ENCODE results near the gene RWDD1.
"Not testable (repeated sequence)": the region's sequence is repeated elsewhere in the genome, so short reads cannot be mapped to it uniquely, and the experiment has no call there.

RWDD1 gene

DNA sequence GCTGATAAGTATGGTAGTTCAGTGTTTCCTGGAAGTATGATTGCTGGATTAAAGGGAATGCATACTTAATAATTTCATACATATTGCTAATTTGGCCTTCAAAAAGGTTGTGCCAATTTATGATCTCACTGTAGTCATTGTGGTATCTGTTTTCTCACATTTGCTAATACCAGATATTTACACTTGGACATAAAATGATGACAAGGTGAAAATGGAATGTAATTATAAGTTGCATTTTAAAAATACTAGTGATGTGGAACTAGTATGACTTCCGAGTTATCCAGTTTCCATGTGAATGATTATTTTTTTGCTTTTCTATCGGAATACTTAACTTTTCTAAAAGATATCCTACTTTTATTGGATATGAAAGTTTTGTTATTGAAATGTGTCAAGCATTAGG is 15.4 kb downstream of the RWDD1 start:
- no peak overlapping the region for H3K4me3 ChIP-seq (ENCODE audit: low read depth, low read length)
- TF ChIP-seq, protein P1, sequence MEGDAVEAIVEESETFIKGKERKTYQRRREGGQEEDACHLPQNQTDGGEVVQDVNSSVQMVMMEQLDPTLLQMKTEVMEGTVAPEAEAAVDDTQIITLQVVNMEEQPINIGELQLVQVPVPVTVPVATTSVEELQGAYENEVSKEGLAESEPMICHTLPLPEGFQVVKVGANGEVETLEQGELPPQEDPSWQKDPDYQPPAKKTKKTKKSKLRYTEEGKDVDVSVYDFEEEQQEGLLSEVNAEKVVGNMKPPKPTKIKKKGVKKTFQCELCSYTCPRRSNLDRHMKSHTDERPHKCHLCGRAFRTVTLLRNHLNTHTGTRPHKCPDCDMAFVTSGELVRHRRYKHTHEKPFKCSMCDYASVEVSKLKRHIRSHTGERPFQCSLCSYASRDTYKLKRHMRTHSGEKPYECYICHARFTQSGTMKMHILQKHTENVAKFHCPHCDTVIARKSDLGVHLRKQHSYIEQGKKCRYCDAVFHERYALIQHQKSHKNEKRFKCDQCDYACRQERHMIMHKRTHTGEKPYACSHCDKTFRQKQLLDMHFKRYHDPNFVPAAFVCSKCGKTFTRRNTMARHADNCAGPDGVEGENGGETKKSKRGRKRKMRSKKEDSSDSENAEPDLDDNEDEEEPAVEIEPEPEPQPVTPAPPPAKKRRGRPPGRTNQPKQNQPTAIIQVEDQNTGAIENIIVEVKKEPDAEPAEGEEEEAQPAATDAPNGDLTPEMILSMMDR (IDR thresholded peaks at IDR 0.05; ENCODE audit: low read depth, low read length, missing control alignments) = no peak
- DNase-seq (ENCODE audit: low read depth) = no peak
- in situ Hi-C loops (cut with HindIII; ENCODE audit: low sequenced_read_pairs) = no loop called here

DNA sequence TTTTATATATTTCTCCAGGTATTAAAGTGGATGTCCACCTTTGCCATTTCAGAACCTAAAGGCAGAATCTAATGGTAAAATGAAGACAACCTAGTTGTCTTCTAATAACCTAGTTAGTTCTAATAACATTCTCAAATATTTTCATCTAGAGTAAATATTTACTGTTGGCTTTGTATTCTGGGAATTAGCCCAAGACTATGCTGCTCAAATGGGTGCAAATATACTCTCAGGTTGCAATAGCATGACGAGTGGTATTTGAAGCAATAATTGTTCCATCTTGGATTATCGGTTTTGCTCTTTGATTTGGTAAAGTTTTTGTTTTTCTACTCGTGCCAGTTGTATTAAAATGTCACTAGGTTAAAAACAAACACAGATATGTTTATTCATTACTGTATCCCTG is 23.9 kb downstream of the RWDD1 start:
- in situ Hi-C loops (cut with HindIII; ENCODE audit: low sequenced_read_pairs) = no loop called here

DNA sequence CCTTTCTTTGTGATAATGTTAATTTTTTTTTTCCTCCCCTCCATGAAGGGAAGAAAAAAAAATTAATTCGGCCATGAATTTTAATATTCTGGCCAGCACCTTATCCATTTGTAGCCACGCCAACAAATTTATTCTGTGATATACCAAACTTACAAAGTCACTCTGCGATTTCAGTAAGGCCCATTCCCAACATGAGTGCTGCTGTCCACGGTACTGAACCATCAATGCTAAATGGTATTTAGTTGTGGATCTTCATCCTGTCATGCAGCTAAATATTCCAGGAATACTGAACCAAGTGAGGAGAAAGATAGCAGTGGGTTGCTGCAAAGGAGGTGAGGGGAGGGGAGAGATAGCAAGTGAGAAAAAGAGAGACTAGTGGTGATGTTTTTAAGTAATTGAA is 25.5 kb downstream of the RWDD1 start:
- DNase-seq (ENCODE audit: low read depth) = peak; percentile 20
- H3K4me3 ChIP-seq (ENCODE audit: low read depth, low read length) = no peak overlapping the region
- in situ Hi-C loops (cut with HindIII; ENCODE audit: low sequenced_read_pairs) = no loop called here
- TF ChIP-seq, protein P1 (IDR thresholded peaks at IDR 0.05; ENCODE audit: low read depth, low read length, missing control alignments) = no peak

More for the DNA sequence above, 23.9 kb downstream of the RWDD1 start:
- TF ChIP-seq, protein P1 (IDR thresholded peaks at IDR 0.05; ENCODE audit: low read depth, low read length, missing control alignments) = no peak
- DNase-seq (ENCODE audit: low read depth) = no peak
- H3K4me3 ChIP-seq (ENCODE audit: low read depth, low read length) = no peak overlapping the region

DNA sequence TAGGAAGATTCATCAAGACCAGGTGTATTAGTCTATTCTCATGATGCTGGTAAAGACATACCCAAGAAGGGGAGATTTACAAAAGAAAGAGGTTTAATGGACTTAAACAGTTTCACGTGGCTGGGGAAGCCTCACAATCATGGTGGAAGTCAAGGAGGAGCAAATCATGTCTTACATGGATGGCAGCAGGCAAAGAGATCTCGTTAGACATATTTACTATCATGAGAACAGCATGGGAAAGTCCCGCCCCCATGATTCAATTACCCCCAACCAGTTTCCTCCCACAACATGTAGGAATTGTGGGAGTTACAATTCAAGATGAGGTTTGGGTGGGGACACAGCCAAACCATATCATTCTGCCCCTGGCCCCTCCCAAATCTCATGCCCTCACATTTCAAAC is 32.6 kb downstream of the RWDD1 start:
- in situ Hi-C loops (cut with HindIII; ENCODE audit: low sequenced_read_pairs); DNase-seq (ENCODE audit: low read depth); H3K4me3 ChIP-seq (ENCODE audit: low read depth, low read length): not testable (repeated sequence)

DNA sequence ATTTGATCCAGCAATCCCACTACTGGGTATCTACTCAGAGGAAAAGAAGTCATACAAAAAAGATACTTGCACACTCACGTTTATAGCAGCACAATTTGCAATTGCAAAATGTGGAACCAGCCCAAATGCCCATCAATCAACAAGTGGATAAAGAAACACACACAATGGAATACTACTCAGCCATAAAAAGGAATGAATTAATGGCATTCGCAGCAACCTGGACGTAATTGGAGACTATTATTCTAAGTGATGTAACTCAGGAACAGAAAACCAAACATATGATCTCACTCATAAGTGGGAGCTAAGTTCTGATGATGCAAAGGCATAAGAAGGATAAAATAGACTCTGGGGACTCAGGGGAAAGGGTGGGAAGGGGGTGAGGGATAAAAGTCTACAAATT is 33.6 kb downstream of the RWDD1 start:
- H3K4me3 ChIP-seq (ENCODE audit: low read depth, low read length); DNase-seq (ENCODE audit: low read depth); in situ Hi-C loops (cut with HindIII; ENCODE audit: low sequenced_read_pairs): not testable (repeated sequence)

DNA sequence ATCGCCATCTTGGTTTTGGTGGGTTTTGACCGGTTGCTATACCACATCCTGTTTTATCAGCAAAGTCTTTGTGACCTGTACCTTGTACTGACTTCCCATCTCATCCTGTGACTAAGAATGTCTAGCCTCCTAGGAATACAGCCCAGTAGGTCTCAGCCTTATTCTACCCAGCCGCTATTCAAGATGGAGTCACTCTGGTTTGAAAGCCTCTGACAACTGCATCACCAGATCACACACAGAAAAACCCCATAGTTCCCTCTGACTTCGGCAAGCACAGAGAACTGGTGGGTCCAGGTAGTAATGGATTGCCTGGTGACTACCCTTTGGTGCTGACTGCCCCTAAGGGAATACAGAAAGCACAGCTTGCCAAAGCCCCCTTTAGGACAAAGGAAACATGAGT is 34.6 kb downstream of the RWDD1 start:
- no peak for DNase-seq (ENCODE audit: low read depth)
- in situ Hi-C loops (cut with HindIII; ENCODE audit: low sequenced_read_pairs) = no loop called here
- TF ChIP-seq, protein P1 (IDR thresholded peaks at IDR 0.05; ENCODE audit: low read depth, low read length, missing control alignments) = no peak
- H3K4me3 ChIP-seq (ENCODE audit: low read depth, low read length) = no peak overlapping the region

DNA sequence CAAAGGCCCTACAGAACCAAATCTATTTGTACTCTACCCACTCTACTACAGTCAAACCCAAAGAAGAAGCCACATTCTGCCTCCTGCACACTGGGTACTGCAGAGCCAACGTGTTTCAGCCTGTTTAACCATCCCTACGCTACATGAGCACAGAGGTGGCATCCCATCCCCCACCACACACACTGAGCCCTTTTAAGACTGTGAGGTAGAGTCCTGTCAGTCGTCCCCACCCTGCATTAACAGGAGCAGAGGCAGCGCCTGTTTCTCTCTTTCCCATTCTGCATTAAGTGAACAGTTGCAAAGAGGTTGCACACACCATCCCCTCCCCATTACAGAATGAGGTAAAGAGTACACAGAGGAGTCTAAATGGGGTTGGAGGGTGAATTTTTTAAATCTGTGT is 39.8 kb downstream of the RWDD1 start:
- TF ChIP-seq, protein P1 (IDR thresholded peaks at IDR 0.05; ENCODE audit: low read depth, low read length, missing control alignments) = no peak
- DNase-seq (ENCODE audit: low read depth) = no peak
- no peak overlapping the region for H3K4me3 ChIP-seq (ENCODE audit: low read depth, low read length)
- in situ Hi-C loops (cut with HindIII; ENCODE audit: low sequenced_read_pairs) = no loop called here

Measured in astrocyte of the cerebellum (primary cell).